ENCODE measurements around the gene RPS6KL1.

The RPS6KL1 gene

DNA sequence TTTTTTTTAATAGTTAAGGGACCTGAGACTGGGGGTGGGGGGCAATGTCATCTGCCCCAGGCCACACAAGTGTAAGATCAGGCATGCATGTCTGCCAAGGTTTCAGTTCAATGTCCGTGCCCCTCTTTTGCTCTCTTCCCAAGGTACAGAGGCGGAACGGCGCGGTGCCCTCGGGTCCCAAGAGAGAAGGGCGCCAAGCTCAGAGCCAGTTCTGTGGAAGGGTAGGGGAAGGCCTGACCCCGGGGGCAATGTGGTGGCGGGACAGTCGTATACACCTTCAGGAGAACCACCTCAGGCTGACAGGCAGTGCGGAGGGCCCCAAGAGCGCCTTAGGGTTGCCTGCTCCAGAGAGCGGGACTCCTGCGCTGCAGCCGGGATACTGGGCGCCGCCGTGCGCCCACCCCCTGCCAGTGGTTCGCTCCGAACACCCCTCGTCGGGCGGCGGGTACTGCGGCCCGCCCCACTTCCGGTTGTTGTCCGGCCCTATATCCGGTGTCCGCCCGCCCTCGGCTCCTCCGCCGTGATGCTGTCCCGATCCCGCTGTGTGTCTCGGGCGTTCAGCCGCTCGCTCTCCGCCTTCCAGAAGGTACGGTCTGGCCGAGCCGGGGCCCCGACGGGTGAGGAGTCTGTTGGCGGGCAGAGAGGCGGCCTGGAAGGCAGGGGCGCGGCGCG is 41.5 kb downstream of the RPS6KL1 start, which contains the start of gene DLST:
Gene DLST, plus strand, starts transcription at position 486 of the 672 bp plus-strand sequence. Its CDS starts 38 bp downstream, at position 524.
- peak; percentile 96 for DNase-seq

DNA sequence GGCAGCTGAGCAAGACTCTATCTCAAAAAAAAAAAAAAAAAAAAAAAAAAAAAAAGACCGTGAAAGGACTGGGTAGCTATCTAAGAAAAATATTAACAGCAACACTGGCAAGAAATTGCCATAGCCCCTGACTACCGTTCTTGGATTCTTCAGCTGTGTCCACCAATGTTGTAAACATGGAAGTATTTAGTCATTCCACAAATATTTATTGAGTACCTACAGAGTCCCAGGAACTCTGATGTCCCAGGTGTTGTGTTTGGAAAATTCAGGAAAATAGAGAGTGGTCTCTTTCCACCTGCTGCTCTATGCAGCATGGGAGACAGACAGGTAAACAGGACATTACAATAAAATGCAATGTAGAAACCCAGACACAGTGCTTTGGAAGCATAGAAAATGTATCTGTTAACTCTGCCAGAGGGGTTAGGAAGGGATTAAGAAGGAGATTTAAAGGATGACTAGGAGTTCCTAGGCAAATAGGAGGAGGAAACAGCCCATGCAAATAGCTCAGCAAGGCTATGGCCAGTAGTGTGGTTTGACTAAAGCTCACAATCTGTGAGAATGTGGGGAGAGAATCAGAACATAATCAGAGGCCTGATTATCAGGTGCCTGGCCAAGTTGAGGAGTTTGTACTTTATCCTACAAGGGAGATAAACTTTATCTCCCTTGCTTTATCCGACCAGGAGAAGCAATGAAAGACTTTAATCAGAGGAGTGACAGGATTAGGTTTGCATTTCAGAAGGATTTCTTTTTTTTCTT is 43.5 kb downstream of the RPS6KL1 start:
- DNase-seq, result no peak

DNA sequence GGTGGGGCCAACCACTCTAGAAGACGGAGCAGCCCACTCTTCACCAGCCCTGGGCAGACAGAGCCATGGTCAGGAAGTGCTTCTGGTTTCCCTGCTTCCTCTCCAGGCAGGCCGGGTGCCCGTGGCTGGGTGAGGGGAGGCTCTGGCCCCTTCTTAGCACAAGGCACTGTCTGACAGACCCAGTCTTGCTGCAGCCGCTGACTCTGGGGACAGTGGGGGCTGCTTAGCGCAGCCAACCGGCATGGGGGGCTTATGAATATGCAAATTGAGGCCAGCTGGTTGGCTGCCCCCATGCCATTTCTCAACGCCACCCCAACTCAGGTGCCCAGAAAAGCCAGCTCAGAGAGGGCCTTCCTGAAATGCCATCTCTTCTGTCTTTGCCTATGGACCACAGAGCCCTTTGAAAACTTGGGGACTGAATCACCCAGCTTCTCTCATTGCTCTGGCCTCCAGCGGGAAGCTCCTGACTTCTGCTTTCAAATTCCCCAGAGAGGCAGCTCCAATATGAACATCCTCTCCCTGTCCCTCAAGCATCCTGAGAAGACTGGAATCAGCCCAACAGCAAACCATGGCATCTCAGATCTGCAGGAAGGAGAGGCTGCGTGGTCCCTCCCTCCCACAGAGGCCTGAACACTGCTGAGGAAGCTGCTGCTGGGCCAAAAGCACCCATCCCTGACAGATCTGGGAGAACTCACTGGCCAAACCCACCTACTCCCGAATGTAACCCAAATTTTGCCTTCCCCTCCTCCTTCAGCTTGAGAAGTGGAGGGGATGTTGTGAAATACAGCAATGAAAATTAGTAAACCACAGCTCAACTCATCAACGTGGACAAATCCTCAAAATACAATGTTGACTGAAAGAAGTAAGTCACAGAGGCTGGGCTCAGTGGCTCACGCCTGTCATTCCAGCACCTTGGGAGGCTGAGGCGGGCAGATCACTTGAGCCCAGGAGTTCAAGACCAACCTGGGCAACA is 46.8 kb downstream of the RPS6KL1 start, which contains the start of gene PROX2:
Gene PROX2, minus strand, starts transcription at position 205 of the 973 bp plus-strand sequence. CDS start 12,311 bp downstream, outside the sequence.
- DNase-seq, result peak; percentile 74

DNA sequence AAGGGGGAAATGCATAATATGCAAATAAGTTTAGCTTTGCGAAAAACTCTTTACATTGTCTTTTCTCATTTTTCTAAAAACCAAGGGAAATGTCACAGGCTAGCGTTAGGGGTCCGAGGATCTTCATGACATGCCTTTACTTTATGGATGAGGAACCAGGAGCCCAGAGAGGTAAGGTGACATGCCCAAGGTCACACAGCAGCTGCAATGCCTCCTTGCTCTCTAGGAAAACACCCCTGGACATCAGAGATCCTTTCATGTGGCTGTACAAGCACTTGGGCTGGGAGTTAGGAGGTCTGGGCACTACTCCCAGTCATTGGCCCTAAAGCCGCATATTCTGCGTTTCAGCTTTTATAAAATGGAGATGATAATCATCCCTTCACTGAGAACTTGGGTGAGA is 47.9 kb downstream of the RPS6KL1 start:
- DNase-seq, result no peak

DNA sequence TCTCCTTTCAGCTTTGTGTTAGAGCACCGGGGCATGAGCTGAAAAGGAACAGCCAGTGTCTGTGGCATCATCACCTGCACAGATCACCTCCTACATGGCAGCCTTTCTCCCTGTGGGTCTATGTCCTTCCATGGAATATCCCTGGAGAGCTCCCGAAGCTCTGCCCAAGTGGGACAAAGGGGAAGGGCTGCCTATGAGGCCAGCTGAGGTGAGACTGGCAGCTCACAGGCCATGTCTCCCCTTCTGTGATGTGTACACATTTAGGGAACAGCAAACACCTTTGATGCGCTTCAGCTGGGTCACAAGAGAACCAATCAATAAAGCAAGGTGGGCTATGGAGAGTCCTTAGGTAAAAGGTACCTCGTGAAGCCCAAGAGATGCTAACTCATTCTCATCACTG is 51.2 kb downstream of the RPS6KL1 start:
- DNase-seq, result peak; percentile 30

DNA sequence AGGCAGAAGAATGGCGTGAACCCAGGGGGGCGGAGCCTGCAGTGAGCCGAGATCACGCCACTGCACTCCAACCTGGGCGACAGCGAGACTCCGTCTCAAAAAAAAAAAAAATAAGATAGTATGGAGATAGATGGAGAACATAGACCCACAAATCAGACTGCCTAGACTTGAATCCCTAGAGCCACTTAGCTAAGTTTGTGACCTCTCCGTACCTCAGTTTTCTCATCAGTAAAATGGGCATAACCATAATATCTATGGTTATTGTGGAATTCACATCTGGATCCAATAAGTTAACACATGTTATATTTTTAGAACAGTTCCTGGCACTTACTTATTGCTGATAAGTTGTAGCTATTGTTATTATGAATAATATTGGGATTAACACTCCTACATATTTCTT is 54.3 kb downstream of the RPS6KL1 start:
- no peak for DNase-seq

DNA sequence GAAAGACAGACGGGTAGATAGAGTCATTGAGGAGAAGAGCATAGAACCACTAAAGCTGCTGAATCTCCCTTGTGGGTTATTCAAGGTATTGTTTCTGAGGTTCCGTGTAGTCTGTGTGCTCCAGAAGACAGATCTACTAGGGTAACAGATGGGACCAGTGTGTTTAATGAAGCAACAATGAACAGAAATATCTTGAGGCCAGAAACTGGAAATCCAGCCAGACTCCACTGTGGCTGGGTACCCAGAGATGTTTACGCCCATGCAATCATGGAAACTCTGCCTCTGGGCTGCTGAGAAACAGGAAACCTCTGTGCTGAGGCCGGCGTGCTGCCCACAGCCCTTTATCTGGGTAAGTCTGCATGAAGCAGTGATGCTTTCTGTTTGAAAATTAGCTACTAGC is 55.4 kb downstream of the RPS6KL1 start:
- peak; percentile 74 for DNase-seq

DNA sequence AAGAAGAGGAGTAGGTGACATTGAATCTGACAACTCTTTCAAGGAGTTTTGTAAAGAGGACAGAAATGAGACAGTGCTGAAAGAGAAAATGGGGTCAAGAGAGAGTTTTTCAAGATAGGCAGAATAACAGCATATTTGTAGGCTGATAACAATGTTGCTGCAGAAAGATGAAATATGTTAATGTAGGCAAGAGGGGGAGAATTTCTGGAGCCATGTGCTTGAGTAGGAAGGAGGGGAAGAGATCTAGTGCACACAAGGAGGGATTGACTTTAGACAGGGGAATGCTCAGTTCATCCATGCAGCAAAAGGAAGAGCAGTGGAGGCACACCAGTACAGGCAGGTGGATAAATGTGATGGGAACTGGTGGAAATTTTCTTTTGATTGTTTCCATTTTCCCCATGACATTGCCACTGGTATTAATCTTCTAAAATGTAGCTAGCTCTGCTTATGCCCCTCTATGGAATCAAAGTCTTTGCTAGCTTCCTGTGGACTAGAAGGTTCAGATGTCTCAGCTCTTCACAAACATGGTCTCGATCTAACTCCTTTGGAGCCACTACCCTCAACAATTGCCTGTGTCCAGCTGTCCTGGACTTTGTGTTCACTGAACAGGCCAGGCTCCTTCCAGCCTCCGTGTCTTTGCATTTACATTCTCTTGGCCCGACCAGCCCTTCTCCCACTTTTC is 56.2 kb downstream of the RPS6KL1 start:
- no peak for DNase-seq

DNA sequence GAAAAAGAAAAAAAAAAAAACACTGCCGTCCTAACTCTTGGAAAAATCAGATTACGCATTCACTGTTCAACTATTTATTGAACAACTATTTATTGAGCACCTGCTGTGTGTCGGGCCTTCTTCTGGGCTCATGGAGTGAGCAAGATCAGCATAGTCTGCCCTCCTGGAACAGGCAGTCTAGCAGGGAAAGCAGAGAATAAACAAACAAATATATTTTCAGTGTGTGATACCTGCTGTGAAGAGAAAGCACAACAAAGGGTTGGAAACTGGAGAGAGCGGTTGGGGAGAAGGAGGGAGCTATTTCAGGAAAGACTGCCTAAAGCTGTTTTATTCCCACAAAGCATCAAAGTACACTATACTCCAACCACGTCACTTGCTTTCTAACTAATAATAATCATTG is 57.9 kb downstream of the RPS6KL1 start:
- DNase-seq, result no peak

DNA sequence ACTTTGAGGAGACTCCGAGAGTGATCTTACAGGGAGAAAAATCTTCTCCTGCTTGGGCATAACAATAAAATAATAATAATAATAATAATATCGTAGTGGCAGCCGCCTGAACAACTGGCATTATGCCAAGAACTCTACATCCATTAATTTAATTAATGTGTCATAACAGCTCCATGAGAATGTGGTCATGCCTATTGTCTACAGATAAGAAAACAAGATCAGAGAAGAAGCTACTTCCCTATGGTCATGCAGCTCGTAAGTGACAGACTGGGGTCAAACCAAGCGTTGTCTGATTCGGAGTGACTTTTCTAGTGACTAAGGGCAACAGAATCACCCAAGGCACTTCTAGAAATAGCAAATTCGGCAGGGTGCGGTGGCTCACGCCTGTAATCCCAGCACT is 58.9 kb downstream of the RPS6KL1 start:
- no peak for DNase-seq

DNA sequence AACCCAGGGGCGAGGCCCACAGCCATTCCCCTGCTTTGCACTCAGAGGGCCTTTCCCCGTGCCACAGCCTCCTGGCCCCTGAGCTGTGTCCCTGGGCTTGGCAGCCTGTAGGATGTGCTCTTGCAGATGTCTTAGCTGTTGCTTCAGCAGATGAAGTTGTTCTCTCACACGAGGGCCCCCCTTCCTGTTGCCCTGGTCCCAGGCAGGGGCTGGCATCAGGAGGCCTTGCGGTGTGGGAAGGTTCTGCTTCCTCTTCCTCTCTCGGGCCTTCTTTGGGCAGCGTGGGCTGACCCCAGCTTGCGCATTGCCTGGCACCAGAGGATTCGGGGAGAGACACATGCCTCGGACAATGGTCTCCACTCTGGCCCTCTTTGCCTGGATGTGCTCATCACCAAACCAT is 59.8 kb downstream of the RPS6KL1 start:
- no peak for DNase-seq

DNA sequence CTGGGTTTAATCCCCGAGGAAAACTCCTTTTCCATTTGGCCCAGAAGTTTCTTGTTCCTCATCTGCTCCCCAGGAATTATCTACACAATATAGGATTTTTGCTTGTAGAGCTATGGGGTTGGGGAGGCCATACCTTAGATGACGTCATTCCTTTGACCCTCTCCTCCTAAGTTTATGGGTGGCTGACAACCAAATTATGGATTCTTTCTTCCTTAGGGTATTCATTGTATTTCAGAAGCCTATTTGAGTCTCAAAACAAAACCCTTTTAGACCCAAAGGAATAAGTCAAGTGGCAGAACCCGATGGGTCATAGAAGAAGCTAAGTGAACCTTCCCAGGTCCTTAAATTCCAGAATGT is 61.3 kb downstream of the RPS6KL1 start:
- no peak for DNase-seq

DNA sequence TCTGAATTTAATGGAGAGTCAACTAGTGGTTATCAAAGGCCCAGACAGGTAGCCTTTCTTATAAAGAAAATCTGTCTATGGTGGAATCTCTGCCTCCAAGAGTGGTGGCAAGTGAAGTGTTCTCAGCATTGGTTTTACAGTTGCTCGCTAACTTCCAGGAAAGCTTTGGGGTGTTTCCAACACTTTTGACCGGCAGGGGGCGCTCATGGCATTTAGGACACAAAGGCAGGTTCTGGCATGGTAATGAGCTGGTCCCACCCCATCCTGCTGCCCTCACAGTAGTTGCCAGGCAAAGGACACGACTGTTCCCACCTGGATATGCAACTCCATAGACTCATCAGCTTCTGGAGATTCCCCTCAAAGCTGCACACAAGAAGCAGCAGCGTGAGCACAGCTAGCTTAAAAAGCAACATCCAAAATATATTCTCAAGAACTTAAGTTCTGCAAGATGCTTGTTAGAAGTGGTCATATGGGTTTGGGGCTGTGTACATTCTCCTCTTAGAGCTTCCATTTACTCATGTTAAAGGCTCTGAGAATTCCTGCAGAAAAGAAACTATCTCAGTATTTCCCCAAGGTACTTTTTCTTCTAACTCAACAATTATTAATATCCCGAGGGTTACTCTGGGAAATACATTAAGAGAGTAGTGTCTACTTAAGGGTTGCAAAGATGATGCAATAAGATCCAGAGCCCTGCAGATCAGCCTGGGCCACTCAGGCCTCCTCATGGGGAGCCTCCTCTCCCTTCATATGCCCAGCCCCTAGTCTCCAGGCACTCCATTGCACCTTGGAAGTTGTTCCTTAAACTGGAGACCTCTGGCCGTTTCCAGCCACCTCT is 61.9 kb downstream of the RPS6KL1 start:
- DNase-seq, result peak; percentile 100

DNA sequence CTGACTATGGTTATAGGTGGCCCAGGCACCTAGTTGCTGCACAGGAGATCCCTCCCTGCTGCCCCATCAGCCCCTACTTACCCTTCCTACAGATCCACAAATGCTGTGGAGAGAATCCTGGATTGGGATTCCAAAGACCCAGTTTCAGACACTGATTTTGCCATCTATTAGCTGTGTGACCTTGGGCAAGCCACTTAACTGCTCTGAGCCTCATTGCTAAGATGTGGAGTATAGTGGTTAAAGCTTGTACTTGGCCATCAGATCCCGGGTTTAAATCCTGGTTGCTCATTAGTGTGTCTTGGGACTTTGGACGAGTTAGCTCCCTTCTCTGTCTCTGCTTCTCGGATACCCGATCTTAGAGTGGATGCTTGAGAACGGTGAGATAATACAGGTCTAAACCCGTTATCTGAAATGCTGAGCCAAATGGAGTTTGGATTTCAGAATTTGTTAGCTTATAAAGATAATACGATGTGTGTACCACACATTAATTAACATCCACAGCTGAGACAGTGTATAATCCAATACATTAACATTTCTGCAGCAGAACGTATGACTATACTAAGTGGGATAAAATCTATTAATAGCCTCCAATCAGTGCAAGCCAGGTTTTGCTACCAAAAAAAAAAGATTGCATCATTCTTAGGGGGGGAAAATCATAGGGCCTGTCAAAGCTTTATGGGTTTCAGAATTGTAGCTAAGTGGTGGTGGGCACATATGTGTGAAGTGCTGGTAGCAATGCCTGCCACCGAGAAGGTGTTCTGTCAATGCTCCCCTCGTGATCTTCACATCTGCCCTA is 63.1 kb downstream of the RPS6KL1 start:
- no peak for DNase-seq

DNA sequence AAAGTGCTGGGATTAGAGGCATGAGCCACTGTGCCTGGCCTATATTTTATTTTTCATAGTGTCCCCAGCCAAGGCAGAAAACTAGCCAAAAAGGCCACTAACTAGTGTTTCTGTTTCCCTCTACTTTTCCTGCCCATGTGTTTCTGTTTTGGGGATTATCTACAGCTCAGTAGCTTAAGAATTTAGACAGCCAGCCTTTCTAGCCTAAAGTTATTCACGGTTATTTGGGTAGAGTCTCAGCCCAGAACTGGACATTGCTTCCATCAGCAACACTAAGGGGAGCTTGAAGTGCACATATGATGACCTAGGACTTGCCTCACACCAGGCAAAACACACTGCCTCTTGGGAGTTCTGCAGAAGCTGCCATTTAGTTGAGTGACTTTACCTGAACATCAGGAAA is 65.0 kb downstream of the RPS6KL1 start:
- no peak for DNase-seq

DNA sequence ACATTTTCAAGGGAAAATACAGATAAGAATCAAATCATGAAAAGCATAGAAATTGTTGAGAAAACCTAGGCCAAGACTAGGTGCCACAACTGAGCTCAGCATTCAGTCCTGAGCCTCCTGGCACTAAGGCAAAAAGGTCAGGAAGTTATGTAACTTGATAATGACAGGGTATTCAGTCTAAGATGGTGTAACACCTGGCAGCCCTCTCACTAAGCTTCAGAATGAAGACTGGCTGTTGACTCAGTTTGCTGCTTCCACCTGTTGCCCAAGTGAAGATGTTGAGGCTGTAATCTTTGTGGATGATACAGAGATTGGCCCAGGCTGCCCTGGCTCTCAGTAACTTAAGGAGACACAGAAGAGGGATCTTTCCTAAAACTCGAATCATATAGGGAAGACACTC is 66.7 kb downstream of the RPS6KL1 start:
- DNase-seq, result no peak

DNA sequence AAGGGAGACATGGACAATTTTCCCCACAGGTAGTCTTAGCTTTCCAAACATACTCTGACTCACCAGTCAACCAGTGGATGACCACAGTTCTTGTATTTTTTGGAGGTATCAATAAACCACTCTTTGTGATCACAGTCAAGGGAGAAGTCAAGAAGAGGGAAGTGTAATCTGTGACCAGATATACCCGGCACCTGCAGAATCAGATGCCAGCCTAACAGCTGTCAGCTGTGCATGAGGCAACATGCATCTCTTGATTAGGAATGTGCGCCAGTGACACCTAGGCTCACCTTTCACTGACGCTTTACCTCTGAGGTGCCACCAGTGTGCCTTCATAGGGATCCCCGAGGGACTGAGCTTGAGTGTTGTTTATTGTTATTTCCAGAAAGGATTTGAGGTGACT is 67.1 kb downstream of the RPS6KL1 start:
- no peak for DNase-seq

DNA sequence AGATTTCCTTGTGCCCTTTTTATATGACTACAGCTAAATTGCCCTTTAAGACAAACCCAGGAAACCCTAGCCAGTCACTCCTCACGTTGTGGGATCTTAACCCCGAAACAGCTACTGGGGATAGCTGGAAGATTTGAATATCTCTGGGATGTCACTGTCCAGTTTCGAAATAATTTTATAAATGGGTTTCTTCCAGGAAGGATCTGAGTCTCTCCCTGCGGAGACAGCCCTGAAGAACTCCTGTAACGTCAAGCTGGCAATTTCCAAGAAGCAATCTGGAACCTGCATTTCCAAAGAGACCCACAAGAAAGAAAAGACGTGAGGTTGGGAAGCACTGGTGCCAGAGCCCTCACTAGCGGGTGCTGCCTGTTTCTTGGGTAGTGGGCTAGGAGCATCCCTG is 68.0 kb downstream of the RPS6KL1 start:
- DNase-seq, result no peak
